NCI-H748 (cell line): ENCODE results near the gene GATC.
"Not testable (repeated sequence)": the region's sequence is repeated elsewhere in the genome, so short reads cannot be mapped to it uniquely, and the experiment has no call there.

ENCODE experiments used
- DNase-seq: peaks from one replicate; lab custom pipeline; 2025; ENCODE audit not compliant: unreplicated experiment; lab: John Stamatoyannopoulos, UW

Gene GATC

DNA sequence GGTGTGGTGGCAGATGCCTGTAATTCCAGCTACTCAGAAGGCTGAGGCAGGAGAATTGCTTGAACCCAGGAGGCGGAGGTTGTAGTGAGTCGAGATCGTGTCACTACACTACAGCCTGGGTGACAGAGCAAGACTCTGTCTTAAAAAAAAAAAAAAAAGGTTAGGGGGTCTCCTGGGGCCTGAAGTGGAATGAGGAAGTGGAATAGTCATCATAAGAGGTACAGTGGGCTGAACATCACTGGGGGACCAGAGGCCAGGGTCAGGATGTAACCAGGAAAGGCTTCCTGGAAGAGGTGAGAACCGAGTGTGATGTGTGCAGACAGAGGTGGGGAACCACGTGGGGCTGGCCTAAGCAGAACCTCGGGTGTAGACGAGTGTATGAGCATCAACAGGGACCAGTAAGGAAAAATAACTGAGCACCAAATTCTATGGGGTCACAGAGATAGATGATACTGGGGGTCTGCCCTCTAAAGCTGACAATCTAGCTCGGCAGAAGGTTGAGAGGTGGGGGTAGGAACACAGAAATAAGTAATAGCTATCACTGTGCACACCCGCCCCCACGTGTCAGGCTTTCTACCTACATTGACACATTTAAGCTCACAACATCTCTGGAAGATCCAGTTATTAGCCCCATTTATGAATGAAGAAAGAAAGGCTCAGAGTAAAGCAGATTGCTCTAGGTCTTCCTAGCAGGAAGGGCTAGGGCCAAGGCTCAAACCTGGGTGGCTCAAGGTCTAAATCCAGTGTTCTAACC is 13.3 kb upstream of the GATC start:
- DNase-seq, result no peak

DNA sequence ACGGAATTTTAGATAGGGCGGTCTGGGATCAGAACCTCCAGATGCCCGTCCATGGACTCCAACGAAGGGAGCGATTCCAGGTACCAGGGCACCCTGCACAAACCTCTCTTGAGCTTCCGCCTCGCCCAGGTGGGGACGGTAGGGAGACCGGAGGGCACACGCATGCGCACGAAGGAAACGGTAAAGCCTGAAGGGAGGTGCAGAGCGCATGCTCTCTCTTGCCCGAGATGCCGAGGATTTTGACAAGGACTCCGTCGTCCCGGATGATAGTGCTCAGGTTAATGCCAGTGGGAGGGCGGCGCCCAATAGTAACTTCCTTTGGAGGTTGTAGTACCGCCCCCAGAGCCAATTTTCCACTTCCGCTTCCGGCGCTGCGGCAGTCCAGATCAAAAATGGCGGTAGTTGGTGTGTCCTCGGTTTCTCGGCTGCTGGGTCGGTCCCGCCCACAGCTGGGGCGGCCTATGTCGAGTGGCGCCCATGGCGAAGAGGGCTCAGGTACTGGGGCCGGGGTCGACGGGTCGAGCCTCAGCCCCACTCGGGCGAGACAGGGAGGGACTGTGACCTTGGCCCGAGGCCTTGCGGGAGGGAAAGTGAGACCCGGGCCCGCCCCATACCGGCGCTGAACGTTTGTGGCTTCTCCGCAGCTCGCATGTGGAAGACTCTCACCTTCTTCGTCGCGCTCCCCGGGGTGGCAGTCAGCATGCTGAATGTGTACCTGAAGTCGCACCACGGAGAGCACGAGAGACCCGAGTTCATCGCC is 8.3 kb upstream of the GATC start, which contains the start of gene COX6A1:
COX6A1 (plus strand) TSS at position 379 of the 760 bp plus-strand sequence; CDS start at position 393, 14 bp downstream.
- DNase-seq, result peak; percentile 100

DNA sequence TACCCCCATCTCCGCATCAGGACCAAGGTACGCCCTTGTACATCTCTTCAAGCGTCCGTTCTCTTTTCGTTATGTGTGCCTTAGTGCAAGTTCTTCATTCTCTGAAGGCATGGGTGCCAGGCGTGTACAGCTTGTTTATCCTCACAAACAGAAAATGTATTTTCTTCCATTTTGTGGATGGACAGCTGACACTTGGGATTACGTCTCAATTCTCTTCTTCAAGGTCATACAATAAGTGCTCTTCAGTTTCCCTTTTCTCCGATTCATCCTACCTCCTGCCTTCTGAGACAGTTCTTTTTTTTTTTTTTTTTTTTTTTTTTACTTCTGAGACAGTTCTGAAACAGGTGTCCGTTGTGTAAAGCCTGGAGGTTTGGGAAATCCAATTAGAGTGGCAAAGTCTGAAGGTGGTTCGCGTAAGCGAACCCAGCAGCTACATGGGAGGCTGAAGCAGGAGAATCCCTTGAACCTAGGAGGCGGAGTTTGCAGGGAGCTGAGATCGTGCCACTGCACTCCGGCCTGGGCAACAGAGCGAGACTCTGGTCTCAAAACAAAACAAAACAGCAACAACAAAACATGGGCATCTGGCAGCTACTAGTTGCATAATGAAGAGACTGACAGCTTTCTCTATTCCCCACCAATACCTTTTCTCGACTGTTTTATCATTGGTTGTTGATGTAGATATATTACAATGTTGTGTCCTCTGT is 7.6 kb upstream of the GATC start:
- no peak for DNase-seq

DNA sequence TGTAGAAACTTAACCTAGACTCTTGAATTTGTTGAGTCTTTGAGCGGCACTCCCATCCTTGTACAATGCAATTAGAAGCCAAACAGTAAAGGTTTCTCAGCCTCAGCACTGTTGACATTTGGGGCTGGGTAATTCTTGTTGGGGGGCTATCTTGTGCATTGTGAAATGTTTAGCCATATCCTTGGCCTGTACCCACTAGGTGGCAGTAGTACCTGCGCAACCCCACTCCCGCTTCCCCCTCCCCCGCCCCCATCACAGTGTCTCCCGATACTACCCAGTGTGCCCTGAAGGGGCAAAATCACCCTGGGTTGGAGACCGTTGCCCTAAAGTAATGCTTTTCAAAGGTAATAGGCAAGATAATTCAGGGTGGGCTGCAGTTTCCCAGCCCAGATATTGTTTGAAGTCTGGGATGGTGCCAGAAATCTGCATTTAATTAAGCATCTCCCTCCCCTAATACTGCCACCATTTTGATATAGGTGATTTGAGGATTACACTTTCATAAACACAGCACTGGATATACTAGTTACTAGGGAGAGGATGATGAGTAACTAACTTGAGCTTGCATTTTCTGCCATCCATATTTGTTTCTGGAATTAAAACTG is 6.5 kb upstream of the GATC start:
- DNase-seq, result peak; percentile 69

DNA sequence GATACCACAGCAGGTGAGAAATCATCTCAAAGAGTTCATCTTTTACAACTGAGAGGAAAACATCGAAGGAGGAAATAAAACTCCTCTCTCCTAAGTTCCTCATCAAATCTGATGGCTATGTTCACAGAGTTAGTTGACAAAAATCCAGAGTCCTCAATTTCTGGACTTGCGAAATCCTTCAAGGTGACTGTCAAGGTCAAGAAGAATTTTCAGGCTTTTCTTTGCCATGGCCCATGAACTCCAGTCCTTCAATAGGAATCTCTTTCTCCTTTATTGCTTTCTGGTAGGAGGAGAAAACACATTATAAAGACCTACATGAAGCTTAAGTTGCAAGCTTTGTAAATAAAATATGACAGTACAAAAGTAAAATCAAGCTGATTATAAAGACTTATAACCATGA is 1.6 kb upstream of the GATC start:
- no peak for DNase-seq

DNA sequence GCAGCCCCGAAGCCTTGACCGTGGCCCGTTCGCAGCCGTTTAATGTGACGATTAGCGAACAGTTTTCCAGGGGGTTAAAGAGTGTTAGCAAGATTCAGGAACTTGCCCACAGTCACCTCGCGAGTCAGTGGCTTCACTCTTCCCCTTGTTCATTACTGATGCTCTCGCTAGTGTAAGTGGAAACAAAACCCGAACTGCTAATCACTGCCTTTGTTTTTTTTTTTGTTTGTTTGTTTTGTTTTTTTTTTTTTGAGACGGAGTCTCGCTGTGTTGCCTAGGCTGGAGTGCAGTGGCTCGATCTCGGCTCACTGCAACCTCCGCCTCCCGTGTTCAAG is 567 bp downstream of the GATC start:
- not testable (repeated sequence) for DNase-seq

DNA sequence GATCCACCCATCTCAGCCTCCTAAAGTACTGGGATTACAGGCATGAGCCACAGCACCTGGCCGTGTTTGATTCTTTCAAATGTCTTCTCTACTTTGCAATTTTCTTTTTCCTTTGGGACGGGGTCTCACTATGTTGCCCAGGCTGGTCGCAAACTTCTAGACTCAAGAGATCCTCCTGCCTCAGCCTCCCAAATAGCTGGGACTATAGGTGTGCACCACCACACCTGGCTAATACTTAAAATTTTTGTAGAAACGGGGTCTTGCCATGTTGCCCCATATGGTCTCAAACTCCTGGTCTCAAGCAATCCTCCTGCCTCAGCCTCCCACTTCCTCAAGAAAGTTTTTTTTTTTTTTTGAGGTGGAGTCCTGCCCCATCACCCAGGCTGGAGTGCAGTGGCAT is 1.7 kb downstream of the GATC start:
- no peak for DNase-seq

DNA sequence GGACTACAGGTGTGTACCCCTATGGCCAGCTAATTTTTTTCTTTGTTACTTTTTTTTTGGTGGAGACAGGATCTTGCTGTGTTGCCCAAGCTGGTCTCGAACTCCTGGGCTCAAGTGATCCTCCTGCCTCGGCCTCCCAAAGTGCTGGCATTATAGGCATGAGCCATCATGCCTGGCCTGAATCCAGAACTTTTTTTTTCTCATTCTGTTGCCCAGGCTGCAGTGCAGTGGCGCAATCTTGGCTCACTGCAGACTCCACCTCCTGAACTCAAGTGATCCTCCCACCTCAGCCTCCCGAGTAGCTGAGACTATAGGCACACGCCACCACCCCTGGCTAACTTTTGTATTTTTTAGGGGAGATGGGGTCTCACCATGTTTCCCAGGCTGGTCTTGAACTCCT is 6.3 kb downstream of the GATC start:
- DNase-seq, result not testable (repeated sequence)

DNA sequence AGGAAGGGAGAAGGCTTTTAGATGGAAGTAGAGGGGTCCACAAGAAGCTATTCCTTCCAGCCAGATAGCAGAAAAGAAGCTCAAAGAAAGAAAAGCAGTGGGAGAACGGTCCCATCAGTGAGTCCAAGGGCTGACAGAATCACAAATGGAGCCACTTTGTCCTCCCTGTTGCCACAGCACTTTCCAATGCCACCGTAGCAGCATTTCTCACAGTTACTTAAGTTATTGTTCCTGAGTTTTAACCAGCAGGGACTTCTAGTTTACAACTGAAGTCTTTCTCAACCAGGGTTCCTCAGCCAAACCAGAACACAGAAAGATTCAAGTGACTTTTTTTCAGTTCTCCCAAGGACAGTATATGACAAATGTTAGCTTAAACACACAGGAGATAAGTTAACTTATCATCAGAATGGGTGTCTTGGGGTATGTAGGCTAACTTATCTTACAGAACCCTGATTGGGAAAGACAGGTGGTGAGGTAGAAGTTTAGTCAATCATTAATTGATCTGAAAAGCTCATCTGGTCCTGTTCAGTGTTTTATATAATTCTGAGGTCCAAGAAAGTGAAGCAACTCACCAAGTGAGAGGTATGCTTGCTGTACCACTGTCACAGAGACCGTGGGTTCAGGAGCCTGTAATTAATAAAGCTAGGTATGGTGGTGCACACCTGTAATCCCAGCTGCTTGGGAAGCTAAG is 7.0 kb downstream of the GATC start:
- DNase-seq, result no peak

DNA sequence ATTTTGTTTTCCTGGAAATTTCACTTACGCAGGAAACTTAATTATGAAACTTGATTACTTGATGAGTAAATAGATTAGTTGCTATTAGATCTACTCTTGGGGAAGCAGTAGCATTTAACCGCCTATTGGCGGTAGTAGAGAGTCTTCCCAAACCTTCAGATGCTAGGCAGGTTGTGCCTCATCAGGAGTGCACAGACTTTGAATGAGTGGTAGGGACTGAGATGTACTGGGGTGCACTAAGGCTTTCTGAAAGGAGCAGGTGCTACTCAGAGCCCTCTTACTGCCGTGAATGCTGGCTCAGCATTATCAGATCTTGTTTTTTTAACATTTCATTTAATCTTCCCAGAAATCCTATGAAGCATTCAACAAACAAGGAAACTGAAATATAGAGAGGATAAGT is 7.7 kb downstream of the GATC start:
- DNase-seq, result peak; percentile 32

DNA sequence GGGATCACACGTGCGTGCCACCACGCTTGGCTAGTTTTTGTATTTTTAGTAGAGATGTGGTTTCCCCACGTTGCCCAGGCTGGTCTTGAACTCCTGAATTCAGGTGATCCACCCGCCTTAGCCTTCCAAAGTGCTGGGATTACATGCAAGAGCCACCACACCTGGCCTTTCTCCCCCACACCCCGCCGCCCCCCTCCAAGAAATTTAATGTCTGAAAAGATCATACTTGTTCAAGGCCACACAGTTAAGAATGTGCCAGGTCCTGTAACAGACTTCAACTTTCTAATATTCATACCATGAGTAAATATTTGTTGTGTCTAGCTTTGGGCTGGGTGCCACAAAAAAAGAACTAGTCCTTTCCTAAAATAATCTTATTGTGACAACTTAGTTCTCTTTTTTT is 9.1 kb downstream of the GATC start:
- no peak for DNase-seq

DNA sequence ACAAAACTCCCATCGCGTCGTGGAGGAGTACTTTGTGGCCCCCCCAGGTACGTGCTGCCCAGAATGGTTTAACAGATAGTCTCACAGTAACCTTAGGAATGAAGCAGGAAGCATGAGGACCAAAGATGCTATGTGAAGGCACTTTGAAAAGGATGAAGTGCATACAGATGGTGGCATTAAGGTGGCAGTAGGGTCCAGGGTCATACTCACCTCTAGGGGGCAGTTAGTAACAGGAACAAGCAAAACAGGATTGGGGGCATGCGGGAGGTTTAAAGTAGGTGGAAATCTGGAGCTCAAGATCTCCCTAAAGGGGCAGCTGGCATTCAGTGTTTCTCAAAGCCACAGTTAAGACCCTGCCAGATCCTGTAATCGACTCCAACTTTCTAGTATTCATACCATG is 10.9 kb downstream of the GATC start:
- no peak for DNase-seq

DNA sequence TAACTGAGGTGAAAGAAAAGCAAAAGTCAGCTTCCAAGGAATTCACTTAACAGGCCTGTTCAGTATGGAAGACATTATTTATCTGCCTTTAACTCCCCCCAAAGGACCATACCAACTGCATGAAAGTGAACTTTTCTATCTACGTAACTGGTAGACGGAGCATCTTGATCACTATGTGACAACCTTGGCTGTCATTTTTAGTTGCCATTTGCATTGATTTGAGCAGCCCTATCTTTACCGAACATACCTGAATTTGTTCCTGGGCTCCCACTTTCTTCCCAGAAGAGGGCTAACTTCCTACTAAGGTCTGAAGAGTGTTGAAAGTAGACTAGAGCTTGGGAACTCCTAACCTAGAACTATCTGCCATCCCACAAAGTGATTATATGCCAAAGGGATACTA is 13.9 kb downstream of the GATC start:
- DNase-seq, result no peak

DNA sequence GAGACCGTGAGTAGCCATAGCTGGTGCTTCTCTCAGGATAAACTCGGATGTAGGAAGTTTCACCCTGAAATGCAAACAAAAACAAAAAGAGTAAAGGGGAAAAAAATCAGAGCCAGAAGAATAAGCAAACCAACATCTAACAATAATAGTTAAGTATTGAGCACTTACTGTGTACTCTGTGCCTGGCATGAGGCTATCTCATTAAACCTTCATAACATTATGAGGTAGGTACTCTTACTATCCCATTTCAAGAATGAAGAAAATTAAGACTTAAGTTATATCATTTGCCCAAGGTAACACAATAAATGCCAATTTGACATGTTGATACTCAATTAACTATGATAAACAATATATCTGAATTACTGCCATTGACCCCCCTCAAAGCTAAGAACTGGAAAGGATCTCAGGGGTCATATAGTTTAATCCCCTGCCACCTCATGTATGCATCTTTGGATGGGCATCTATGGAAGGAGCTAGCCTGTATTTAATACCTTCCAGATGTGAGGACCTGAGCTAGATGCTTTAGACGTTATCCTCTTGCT is 15.9 kb downstream of the GATC start:
- DNase-seq, result no peak

DNA sequence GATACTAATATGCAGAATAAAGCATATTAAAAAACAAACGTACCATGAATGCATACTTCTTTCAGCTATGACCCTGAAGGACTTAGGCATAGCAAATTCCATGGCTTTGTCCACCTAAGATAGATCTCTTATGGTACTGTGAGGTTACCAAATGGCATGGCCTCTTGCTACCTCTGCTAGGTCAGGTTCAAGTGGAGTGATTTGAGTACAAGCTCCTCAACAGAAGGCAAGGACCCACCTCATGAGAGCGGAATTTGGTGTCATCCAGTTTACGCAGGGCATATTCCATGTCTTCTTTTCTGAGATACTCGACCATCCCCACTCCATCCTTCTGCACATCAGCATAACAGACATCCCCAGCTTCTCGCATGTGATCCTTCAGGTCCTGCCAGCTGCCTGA is 17.5 kb downstream of the GATC start:
- no peak for DNase-seq

DNA sequence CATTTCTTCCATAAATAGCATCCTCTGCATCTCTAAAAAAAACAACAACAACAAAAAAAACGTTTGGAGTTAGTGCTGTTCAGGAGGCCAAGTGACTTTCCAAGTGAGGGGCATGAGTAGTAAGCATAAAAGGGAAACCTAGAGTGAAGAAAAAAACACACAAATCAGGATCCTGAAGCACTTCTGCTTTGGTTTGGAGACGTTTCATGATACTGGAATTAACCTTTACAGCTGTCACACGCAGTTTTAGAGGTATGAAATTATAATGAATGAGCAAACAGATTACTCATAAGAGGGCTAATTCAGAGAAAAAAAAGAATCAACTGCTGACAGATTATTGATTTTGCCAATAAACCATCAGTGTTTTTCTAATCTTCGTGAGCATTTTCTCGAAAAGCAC is 19.5 kb downstream of the GATC start:
- no peak for DNase-seq

DNA sequence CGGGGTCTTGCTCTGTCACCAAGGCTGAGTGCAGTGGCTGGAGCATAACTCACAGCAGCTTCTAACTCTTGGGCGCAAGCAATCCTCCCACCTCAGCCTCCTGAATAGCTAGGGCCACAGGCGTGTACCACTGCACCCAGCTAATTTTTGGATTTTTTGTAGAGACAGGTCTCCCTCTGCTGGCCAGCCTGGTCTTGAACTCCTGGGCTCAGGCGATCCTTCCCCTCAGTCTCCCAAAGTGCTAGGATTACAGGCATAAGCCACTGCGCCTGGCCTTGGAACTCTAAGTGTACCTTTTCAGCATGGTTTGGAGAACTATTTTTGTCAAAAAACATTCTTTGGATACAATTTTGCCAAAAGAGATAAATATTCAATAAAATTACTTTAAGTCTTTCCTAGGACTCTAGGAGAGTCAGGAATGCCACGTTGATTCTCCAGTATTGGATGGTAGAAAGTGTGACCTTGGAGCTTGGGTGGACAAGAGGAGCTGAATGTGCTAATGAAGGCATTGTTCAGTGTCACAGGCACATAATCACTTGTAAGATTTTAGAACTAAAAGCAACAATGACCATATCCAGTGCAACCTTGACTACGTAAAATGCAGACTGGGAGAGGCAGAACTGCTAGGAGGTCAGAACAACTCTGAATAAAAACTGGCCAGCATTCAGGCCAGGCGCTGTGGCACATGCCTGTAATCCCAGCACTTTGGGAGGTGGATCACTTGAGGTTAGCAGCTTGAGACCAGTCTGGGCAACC is 20.5 kb downstream of the GATC start:
- DNase-seq, result peak; percentile 39

DNA sequence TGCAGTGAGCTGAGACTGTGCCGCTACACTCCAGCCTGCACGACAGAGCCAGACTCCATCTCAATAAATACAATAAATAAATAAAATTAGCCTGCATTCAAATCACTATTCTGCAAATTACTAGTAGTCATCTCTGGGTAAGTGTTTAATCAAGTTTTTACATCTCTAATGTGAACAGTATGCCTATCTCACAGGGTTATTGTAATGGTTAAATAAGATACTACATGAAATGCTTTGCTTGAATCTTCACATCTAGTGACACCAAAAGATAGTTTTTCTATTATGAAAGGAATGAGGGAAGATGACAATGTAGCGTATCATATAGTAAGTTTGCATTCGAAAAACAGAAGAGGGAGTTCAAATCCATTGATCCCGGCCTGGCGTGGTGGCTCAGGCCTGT is 21.2 kb downstream of the GATC start:
- no peak for DNase-seq

DNA sequence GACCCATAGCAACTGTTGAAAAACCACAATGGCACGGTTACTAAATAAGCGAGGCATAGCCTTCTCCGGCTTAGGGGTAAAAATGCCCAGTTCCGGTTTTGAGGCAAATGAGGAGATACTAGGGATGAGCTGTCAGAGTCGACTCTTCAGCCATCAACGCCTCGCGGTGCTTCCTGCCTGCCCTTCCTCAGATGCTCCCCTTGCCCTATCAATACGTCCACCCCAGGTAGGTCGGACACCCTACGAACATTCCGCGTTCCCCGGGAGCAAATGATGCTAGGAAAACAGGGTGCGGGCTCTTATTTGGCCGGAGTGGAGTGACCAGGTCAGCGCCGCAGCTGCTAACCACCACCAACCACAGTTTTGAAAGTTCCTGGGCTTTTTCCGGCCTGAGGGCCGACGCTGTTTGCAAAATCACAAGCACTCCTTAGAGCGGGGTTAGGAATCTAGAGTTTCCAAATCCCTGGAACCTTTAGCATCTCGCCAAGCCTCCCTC is 22.1 kb downstream of the GATC start:
- DNase-seq, result peak; percentile 41
